Effector CD4-positive, alpha-beta T cell (primary cell): ENCODE results near the gene NSDHL.

Source experiments
- DNase-seq: peaks from one replicate; pipeline ENCODE4 v3.0.0-alpha.2; 2020

The NSDHL gene

GRCh38 chrX:152845618-152846240, 14.9 kb downstream of the NSDHL start:
- no peak for DNase-seq

- DNase-seq = no peak
Measured at GRCh38 chrX:152847281-152847680, 16.4 kb downstream of the NSDHL start.

GRCh38 chrX:152850465-152850864, 19.6 kb downstream of the NSDHL start:
- DNase-seq = no peak

- DNase-seq = no peak
Measured at GRCh38 chrX:152853986-152854385, 23.1 kb downstream of the NSDHL start.

- no peak for DNase-seq
Measured at GRCh38 chrX:152861116-152861515, 30.3 kb downstream of the NSDHL start.

- no peak for DNase-seq
Measured at GRCh38 chrX:152861826-152862225, 31.0 kb downstream of the NSDHL start.

- no peak for DNase-seq
Measured at GRCh38 chrX:152865232-152865920, 34.5 kb downstream of the NSDHL start.

- no peak for DNase-seq
Measured at GRCh38 chrX:152866386-152866785, 35.5 kb downstream of the NSDHL start.

- no peak for DNase-seq
Measured at GRCh38 chrX:152869972-152870371, 39.1 kb downstream of the NSDHL start.

GRCh38 chrX:152871260-152871659, 40.4 kb downstream of the NSDHL start:
- DNase-seq = no peak

GRCh38 chrX:152872522-152872921, 41.7 kb downstream of the NSDHL start:
- no peak for DNase-seq

GRCh38 chrX:152873361-152873760, 42.5 kb downstream of the NSDHL start:
- no peak for DNase-seq

- DNase-seq = no peak
Measured at GRCh38 chrX:152876931-152877840, 46.3 kb downstream of the NSDHL start.

- no peak for DNase-seq
Measured at GRCh38 chrX:152878976-152879755, 48.3 kb downstream of the NSDHL start.

GRCh38 chrX:152881289-152881688, 50.4 kb downstream of the NSDHL start:
- no peak for DNase-seq

GRCh38 chrX:152884171-152884570, 53.3 kb downstream of the NSDHL start:
- no peak for DNase-seq

- DNase-seq = no peak
Measured at GRCh38 chrX:152886716-152887115, 55.9 kb downstream of the NSDHL start.

GRCh38 chrX:152892499-152892898, 61.6 kb downstream of the NSDHL start:
- no peak for DNase-seq

- DNase-seq = no peak
Measured at GRCh38 chrX:152892999-152893891, 62.4 kb downstream of the NSDHL start.

GRCh38 chrX:152893980-152894610, 63.2 kb downstream of the NSDHL start:
- no peak for DNase-seq

GRCh38 chrX:152895121-152895520, 64.3 kb downstream of the NSDHL start:
- no peak for DNase-seq
